Fibroblast of skin of right quadriceps (primary cell): ENCODE results near the gene RIPOR1.
A peak's percentile ranks its signal among the peaks of the same experiment; 100 is the strongest.

Experiments
- DNase-seq: peaks from one replicate; pipeline ENCODE4 v3.0.0-alpha.2; 2013

The RIPOR1 gene

DNA sequence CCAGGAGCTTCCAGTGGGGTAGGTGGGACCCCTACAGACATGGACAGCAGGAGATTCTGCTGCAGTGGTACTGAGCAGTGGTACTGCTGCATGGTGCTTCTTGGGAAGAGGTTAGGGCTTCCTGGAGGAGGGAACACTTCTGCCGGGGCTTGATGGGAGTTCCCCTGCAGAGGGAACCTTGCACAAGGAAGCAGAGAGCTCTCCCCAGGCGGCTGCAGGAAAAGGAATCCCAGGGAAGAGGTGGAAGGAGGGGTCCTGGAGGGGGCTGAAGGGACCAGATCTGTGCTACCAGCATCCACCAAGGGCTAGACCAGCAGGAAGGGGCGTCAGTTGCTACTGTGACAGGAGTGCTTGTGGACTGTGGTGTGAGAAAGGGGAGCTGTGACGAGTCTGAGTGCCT, 10.6 kb downstream of the RIPOR1 start:
- DNase-seq, result no peak

DNA sequence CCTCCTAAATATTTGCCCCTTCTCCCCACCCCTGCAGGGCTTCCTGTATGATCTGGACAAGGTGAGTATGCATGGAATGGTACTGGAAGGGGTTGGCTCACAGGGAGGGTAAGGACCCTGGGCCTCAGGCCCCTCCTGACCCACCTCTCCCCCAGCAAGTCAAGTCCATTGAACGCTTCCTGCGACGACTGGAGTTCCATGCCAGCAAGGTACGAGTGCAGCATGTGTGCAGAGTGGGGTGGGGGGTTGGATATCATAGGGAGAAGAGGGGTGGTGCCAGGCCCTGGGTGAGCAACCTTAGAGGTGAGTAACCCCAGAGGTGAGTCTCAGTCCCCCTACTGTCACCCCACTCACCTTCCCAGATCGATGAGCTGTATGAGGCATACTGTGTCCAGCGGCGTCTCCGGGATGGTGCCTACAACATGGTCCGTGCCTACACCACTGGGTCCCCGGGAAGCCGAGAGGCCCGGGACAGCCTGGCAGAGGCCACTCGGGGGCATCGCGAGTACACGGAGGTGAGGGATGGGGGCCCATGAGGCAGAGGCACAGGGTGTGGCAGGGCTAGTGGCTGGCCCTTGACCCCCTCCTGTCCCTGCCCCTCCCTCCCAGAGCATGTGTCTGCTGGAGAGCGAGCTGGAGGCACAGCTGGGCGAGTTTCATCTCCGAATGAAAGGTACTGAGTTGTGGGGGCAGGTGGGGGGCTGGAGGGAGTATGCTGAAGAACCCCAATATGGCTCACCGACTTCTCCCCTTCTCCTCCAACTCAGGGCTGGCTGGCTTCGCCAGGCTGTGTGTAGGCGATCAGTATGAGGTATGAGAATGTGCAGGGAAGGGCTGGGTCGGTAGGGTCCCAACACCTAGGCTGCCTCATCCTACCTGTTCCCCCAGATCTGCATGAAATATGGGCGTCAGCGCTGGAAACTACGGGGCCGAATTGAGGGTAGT, 11.3 kb downstream of the RIPOR1 start:
- DNase-seq, result no peak

DNA sequence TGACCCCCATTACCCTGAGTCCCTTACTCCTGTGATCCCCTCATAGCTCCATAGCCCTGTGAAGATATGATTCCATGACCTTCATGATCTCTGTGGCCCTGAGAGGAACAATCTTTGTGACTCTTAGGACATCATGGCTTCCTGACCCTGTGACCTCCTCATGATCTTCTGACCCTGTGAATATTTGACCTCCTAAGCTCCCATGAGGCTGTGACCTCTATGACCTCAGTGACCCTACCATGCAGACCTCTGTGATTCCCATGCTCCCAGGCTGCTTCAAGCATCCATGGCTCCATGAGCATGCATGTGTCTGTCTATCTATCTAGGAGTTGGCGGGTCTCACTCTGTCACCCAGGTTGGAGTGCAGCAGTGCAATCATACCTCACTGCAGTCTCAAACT, 12.1 kb downstream of the RIPOR1 start:
- no peak for DNase-seq

DNA sequence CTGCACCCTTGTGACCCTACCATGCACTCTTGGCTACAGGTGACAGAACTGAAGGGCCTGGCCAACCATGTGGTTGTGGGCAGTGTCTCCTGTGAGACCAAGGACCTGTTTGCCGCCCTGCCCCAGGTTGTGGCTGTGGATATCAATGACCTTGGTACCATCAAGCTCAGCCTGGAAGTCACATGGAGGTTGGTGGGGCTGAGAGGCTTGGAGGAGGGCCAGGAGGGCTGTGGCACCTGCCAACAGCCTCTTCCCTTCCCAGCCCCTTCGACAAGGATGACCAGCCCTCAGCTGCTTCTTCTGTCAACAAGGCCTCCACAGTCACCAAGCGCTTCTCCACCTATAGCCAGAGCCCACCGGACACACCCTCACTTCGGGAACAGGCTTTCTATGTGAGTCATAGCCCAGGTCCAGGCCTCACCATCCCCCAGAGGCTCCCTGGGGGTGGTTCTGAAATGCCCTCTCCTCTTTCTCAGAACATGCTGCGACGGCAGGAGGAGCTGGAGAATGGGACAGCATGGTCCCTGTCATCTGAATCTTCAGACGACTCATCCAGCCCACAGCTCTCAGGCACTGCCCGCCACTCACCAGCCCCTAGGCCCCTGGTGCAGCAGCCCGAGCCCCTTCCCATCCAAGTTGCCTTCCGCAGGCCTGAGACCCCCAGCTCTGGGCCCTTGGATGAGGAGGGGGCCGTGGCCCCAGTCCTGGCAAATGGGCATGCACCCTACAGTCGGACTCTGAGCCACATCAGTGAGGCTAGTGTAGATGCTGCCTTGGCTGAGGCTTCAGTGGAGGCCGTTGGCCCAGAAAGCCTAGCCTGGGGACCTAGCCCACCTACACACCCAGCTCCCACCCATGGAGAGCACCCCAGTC, 13.0 kb downstream of the RIPOR1 start:
- DNase-seq, result peak; percentile 24

DNA sequence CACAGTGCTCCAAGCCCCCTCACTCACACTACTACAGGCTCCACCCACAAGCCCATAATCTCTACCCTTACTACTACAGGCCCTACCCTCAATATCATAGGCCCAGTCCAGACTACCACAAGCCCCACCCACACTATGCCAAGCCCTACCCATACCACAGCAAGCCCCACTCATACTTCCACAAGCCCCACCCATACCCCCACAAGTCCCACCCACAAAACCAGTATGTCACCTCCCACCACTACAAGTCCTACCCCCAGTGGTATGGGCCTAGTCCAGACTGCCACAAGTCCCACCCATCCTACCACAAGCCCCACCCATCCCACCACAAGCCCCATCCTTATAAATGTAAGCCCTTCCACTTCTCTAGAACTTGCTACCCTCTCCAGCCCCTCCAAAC, 13.8 kb downstream of the RIPOR1 start:
- DNase-seq, result peak; percentile 69

- no peak for DNase-seq
Measured at GRCh38 chr16:67543036-67543435, 14.4 kb downstream of the RIPOR1 start.

GRCh38 chr16:67543582-67543981, 15.0 kb downstream of the RIPOR1 start:
- no peak for DNase-seq

DNA sequence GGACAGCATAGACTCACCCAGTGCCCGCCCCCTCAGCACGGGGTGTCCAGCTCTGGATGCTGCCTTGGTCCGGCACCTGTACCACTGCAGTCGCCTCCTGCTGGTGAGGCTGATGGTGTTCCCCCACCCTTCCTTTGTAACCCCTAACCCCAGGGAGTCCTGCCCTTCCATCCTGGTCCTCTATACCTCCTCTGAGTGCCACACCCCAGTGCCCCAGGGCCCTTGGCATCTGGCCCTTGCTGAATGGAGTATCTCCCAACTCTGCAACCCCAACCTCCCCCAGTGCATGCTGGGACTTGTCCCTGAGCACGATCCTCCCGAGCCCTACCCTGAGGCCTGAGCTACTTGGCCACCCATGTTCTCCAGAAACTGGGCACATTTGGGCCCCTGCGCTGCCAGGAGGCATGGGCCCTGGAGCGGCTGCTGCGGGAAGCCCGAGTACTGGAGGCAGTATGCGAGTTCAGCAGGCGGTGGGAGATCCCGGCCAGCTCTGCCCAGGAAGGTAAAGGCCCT, 15.8 kb downstream of the RIPOR1 start:
- DNase-seq, result no peak

DNA sequence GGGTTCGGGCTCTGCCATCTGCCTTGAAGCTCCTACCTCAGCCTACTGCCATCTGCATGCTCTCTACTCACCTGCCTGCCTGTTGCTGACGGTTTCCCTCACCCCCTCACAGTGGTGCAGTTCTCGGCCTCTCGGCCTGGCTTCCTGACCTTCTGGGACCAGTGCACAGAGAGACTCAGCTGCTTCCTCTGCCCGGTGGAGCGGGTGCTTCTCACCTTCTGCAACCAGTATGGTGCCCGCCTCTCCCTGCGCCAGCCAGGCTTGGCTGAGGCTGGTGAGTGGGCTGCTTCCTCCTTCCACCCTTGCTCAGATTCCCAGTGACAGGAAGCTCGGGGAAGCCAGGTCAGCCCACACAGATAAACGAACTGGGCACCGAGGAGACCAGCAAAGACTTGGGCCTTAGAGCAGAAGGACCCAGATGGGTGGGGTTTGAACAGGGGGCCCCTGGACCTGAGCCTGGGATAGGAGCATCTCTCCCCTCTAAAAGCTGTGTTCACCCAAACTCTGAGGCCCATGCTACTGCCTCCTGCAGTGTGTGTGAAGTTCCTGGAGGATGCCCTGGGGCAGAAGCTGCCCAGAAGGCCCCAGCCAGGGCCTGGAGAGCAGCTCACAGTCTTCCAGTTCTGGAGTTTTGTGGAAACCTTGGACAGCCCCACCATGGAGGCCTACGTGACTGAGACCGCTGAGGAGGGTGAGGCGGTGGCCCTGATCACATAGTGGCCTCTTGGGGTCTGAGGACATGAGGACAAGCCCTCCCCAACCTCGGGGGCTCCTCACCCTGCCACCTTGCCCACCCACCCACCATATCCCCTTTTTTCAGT, 16.4 kb downstream of the RIPOR1 start:
- DNase-seq, result no peak

GRCh38 chr16:67545665-67546024, 17.0 kb downstream of the RIPOR1 start:
- no peak for DNase-seq

GRCh38 chr16:67546091-67546501, 17.5 kb downstream of the RIPOR1 start:
- no peak for DNase-seq

GRCh38 chr16:67546761-67547422, 18.3 kb downstream of the RIPOR1 start:
- peak; percentile 59 for DNase-seq

DNA sequence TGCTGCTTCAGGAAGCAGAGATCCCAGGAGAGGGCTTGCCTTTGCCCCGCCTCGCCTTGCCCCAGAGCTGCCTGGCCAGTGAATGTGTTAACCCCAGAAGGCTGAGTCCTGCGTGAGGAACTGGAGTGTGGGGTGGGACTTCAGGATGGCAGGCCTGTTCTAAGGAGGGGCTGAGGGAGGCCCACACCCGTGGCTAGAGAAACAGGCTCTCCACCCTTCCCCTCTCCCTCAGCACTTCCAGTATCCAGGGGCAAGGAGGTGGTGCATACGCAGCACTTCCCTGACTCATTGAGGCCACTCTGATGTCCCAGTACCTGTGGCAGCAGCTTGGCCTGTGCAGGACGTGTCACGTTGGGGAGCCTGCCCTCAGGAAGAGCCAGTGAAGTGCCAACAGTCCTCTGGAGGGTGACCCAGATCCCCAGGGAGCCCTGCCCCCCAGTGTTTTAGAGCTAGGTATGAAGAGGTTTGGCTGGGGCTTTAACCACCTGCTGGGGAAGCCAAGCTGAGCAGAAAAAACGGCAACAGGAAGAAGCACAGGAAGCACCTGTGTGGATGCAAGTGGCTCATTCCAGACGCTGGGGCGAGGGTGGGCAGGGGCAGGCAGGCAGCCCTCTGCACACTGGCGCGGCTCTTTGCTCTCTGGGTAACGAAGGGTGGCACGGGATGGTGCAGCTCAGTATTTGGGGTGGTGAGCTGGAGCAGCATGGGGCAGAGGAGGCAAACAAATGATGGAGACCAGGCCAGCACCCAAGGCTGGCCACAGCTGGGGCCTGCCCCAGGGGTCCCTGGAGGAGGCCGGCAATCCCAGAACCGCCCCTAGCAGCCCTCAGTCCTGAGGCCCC, 19.0 kb downstream of the RIPOR1 start:
- no peak for DNase-seq

GRCh38 chr16:67548265-67549126, 19.9 kb downstream of the RIPOR1 start:
- no peak for DNase-seq

DNA sequence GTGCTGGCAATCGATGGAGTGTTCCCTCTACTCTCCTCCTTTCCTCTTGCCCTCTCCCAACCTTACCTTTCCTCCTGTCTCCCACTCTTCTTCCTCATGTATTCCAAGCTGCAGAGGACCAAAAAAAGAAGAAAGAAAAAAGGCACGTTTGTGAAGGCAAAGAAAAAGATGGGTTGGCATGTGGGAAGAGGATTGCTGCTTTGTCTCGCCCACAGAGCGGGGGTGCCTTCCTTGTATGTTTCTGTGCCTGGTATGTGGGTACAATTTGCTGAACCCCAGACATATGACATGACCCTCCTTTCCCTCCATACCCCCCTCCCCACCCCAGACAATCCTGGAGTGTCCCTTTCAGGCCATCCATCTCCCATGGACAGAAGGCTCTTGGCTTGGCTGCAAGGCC, 20.6 kb downstream of the RIPOR1 start:
- DNase-seq, result no peak

- DNase-seq, result no peak
Measured at GRCh38 chr16:67549936-67550335, 21.3 kb downstream of the RIPOR1 start.

DNA sequence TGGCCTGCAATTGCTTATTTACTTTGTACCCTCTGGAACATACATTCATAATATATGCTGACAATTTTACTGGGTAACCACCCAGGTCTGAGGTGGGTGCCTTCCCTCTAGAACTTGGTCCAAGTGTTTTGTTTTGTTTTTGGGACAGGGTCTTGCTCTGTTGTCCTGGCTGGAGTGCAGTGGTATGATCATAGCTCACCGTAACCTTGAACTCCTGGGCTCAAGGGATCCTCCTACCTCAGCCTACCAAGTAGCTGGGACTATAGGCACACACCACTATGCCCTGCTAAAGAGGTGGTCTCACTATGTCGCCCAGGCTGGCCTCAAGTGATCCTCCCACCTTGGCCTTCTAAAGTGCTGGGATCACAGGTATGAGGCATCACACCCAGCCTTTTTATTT, 22.5 kb downstream of the RIPOR1 start:
- no peak for DNase-seq

GRCh38 chr16:67551972-67552371, 23.3 kb downstream of the RIPOR1 start:
- no peak for DNase-seq

- DNase-seq, result no peak
Measured at GRCh38 chr16:67552476-67552875, 23.8 kb downstream of the RIPOR1 start.

DNA sequence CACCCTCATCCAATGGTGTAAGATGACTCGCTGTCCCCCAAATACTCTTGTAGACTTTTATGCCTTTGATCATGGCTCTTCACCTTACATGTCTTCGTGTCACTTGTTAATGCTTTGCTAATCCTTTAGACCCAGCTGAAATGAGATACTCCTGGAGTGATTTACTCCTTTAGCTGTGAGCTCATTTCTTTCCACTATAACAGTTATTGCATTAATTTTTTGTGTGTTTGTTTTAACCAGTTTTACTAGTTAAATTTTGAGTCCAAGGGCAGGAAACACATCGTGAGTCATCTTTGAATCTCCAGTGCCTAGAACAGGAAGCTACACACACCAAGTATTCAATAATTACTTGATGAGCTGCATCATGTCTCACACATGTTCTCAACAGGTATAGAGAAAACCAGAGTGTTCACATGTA, 27.2 kb downstream of the RIPOR1 start:
- peak; percentile 74 for DNase-seq
